NCI-H524 treated with DMSO at 0.1 percent for 48 hours (cell line): ENCODE results near the gene HLA-DPA1.

ENCODE experiments used
- DNase-seq: peaks from one replicate; lab custom pipeline; 2025; lab: John Stamatoyannopoulos, UW

Gene HLA-DPA1

GRCh38 chr6:33017694-33018353 lies 55.6 kb downstream of the HLA-DPA1 start:
- no peak for DNase-seq

GRCh38 chr6:33017018-33017417 lies 56.4 kb downstream of the HLA-DPA1 start:
- DNase-seq: no peak

DNA sequence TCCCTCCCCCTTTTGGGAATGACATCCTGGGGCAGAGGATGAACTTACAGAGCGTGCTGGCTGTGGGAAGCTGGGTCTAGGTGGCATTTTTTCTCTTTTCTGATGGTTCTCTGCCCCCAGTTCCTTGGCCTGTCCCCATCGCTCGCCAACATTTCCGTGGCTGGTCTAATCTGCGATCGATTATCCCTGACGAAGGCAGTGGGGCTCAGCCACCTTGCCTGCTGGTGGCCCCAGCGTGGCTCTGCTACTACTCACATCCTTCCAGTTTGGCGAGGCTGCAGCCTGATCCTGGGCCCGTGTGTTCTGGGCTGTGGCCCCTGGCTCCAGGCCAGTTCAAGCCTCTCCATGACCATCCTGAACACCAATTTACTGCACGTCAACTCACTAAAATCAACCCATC lies 57.7 kb downstream of the HLA-DPA1 start:
- no peak for DNase-seq

DNA sequence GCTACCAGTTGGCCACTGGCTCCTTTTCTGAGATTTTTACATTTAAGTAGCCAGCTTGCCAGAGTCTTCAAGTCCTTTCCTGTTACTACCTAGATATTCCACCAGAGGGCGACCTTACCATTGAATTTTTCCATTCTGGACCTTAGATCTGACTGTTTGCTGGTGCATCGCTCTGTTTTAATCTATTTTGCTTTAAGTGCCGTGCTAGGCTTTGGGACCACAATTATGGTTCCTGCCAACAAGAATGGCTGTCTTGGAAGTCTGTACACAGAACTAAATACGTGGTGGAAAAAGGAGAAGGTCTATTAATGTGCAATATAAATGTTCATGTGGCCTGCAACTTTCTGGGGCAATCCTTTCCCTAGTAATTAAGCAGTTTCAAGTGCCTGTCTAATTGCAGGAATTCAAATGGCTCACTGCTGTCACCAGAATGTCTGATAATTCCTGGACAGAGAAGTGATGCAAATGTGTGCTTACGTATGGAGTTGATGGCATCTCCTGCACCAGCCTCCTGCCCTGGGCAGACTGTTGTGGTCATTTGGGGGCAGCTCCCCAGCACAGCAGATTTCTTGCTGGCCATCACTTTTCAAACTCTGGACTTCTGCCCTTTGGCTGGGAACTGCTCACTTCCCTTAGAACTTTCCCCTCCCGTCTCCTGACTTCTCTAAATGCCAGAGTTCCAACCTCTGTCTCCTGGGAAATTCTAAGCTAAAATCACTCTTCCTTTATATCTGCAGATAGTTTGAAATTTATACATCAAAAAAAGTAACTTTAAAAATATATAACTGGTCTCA lies 58.4 kb downstream of the HLA-DPA1 start:
- DNase-seq: peak; percentile 39
